NCI-H1092 (cell line): ENCODE measurements around the gene SLC9A3.

Experiments used
- DNase-seq: peaks from one replicate; lab custom pipeline; 2025; lab: John Stamatoyannopoulos, UW

The SLC9A3 gene

GRCh38 chr5:505951-506525 is 18.2 kb downstream of the SLC9A3 start:
- DNase-seq, result no peak

DNA sequence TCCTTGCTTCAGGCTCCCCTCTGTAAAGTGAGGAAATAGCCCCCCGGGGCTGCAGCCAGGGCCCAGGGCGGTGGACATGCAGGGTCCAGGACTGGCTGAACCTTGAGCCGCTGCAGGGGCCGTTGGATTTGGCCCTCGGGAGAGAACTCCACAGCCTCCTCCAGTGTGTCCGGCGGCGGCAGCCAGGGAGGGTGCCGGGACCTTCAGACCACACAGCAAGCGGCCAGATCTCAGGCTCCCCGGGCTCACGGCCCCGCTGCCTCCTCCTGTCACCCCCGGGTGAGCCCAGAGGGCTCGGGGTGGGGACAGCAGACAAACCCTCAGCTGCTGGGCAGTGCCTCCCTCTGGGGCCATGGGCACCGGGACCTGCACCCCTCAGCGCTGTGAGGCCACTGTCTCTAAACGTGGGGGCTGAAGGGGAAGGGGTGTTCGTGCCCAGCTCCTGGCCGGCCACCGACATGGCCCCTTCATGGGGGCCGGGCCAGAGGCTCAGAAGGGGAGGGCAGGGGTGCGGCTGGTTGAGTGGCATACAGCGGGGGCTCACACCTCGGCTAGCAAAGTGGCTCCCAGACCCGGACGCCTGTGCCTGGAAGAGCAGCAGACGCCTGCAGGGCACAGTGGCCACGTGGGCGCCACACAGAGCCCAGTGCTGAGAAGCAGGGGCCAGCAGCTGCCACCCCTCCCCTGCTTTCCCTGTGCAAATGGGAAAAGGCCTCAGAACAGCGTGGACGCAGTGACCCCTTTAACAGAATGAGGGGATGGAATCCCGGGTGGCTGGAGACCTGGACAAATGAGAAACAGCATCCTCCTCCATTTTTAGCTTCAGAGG is 19.7 kb downstream of the SLC9A3 start:
- no peak for DNase-seq

DNA sequence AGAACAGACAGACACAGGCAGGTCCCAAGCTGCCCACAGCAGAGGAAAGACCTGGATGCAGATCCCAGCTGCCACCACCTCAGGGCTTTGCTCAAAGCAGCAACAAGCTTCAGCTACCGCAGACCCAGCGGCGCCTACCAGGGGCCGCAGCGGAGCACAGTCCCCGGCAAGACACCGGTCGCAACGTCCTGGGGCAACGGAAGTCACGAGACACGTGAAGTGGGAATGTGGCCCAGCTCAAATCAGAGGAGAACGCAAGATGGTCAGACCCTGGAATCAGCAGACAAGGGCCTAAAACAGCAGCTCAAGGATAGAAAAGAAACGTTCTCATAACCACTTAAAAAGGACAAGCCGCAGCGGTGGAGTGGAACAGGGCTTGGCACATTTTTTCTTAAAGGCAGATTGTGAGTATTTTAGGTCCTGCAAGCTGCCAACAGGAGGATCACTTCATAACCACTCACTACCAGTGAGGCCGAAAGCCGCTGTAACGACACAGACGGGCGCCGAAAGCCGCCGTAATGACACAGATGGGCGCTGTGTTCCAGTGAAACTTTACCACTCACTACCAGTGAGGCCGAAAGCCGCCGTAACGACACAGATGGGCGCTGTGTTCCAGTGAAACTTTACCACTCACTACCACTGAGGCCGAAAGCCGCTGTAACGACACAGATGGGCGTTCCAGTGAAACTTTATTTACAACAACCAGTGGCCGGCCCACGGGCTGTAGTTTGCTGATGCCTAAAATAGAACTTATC is 21.7 kb downstream of the SLC9A3 start:
- DNase-seq, result no peak

DNA sequence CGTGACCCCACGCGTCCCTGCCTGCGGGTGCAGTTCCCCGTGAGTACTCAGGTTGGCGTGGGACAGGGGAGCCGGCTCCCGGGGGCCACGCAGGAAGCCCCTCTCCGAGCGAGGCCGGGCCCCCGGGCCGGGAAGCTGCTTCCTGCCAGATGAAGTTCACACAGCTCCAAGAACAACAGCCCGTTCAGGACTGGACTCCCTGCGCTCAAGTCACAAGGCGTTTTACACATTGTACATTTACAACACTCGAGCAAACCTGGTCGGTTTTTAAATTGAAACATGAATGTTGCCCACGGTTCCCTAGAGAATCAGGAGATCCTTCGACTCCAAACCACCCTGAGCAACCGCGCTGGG is 22.4 kb downstream of the SLC9A3 start:
- DNase-seq, result no peak

DNA sequence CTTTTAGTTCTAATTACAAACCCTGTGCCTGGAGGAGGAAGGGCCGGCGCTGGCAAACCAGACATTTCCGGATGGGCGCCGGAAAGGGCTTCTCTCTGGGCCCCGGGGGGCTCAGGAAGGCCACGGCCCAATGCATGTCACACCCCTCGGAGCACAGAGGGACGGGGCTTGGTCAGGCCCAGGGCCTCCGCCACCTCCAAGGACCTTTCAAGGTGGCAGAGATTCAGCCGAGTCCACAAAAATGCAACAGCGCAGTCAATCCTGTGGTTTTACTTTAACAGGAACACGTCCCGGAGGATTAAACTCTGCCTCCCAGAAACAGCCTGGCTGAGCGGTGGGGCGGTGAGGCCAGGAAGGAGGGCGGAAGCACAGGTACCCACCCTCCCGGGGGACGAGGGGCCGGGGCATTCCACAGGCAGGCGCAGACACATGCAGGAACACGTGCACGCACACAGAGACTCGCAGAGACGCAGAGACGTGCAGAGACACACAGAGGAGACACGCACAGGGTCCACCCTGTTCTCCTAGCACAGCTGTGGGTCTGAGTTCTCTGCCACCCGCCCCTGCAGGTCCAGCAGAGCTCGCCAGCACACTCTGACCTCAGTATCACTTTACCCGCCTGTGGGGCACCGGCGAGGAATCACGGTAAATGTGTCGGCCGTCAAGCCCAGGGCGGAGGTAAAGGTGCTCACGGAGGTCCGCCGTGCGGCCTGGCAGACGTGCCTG is 23.0 kb downstream of the SLC9A3 start:
- no peak for DNase-seq

DNA sequence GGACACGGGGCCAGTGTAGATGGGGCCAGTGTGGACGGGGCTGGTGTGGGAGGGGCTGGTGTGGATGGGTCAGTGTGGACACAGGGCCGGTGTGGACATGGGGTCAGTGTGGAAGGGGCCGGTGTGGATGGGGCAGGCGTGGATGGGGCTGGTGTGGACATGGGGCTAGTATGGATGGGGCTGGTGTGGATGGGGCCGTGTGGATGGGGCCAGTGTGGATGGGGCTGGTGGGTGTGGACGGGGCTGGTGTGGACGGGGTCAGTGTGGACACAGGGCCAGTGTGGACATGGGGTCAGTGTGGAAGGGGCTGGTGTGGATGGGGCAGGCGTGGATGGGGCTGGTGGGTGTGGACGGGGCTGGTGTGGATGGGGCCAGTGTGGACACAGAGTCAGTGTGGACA is 23.8 kb downstream of the SLC9A3 start:
- no peak for DNase-seq

DNA sequence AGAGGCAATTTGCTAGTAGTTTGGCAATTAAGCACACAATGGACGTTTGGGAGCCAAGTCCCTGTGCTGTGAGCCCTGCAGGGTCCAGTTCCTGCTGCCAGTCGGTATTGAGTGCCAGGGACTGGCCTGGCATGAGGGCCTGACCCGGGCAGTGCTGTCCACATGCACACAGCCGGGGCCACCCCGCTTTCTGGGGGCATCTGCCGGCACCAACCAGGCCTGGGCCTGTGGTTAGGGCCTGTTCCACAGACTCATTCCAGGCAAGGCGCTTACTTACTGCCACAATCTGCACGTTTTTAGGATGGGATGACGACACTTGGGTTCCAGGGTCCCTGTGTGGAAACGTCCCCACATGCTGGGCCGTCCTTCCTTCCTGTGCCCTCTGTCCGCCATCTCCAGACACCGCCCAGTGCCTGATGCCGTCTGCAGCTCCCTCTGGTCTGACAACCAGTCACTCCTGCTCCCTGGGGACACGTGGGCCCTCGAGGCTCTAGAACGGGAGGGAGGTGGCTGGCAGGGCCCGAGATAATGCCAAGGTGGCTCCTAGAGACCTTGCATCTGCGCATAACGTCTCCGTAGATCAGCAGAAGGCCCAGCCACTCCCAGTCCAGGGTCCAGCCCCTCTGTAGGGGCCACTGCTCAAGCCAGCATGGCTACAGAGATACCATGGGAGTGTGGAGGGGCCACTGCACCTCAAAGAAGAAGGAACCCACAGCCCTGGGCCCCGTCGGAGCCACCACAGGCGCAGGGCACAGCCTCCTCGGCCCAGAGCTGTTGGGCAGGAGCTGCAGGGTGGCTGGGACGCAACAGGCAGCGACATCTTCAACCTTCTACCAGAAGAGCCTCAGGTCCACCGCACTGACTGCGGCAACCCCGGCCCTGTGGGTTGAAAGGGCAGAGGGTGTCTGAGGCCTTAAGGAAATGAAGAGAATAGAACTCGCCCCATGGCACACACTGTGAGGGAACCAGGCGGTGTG is 24.7 kb downstream of the SLC9A3 start:
- no peak for DNase-seq

GRCh38 chr5:497871-498509 is 26.3 kb downstream of the SLC9A3 start:
- no peak for DNase-seq

- no peak for DNase-seq
These were observed 27.1 kb downstream of the SLC9A3 start for GRCh38 chr5:497090-497700.

GRCh38 chr5:496028-496427 is 28.2 kb downstream of the SLC9A3 start:
- DNase-seq, result no peak

DNA sequence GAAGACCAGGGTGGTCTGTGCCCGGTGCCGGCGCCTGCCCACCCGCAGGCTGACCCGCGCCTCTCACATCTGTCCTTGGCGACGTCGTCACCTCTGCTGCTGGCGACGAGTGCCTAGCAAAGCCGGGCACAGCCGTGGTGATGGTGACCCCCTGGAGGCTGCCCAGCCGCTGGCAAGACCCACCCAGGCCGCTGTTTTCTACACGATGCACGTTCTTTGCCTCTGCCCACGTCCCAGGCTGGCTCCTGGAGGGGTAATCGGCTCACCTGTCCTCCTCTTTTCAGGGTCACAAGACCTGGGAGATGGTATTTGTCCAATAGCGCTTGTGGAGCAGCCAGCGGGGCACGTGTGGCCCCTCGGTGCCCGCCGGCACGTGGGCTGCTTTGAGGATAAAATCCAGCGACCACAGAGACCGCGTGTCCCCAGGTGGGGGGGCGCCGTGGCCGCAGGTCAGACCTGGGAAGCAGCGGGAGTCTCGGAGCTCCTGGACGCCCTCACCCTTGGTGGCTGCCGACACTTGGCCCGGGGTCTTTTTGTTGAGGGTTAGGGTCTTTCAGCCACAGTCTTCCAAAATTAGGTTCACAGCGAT is 29.5 kb downstream of the SLC9A3 start:
- DNase-seq, result no peak

DNA sequence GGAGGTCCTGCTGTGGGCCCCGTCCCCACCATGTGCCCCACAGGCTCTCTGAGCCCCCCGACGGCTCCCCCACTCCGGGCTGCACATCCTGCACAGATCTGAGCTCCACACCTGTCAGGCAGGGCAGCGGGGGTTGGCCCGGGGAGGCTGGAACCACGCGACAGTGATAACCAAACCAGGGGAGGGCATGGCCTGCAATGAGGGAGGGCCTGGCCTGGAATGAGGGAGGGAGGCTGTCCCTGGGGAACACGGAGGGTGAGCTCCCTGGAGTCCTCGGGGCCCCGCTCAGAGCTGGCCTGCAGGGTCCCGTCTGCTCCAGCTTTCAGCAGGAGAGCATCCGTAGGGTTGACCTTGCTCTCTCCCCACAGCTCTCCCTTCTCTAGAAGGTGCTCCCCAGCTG is 30.5 kb downstream of the SLC9A3 start:
- no peak for DNase-seq

DNA sequence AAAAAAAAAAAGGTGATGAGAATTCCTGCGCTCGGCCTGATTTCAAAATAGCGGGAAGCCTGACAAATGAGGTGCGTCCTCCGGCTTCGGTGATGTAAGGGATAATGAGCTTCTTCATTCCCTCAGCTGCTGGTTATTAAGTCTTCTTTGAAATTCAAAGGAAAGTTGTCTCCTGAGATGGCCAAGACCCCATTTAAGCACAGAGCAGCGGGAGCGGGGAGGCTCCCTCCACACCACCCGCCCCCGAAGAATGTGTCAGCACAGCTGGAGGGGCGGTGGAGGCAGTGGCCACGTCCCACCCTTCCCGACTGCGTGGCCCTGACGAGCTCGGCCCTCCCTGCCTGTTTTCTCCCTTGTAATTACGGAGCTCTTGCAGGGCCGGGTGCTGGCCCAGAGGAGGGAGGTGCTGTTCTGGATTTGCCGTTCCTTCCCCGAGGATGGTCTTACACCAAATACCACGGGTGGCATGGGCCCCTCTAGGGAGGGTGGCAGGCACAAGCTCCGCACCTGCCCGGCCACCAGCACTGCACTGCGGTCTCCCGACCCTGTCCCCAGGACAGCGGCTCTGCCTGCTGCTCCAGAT is 31.0 kb downstream of the SLC9A3 start:
- DNase-seq, result no peak

GRCh38 chr5:492314-492893 is 31.8 kb downstream of the SLC9A3 start:
- no peak for DNase-seq

DNA sequence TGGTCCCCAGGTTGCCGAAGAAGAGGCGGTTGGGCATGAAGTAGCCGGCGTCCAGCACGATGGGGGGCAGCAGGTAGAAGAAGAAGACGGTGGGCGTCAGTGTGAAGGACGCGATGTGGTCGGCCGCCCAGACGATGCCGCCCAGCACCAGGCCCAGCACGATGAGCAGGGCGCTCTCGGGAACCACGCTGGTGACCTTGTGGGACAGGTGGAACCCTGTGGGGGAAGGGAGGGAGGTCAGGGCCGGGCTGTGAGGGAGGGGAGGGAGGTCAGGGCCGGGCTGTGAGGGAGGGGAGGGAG is 32.4 kb downstream of the SLC9A3 start:
- DNase-seq, result no peak

GRCh38 chr5:491119-491855 is 33.0 kb downstream of the SLC9A3 start:
- DNase-seq, result no peak

GRCh38 chr5:490116-491106 is 33.8 kb downstream of the SLC9A3 start:
- DNase-seq, result no peak

DNA sequence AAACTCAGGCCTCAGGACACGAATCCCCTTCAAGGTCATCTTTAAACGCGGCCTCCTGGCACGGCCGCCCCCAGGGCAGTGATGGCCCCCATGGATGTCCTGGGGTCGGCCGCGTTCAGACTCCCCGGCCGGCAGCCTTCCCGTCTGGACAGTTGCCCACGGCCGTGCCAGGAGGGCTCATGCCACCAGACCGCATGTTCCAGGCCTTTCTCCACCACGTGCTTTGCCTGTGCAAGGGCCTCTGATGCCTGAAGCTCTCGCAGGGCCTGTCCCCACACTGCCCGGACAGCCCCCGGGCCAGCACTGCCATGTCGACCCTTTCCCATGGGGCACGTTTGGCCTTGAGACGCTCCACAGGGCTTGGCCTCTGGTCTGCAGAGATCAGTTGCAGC is 34.6 kb downstream of the SLC9A3 start:
- no peak for DNase-seq
